T47D (cell line): ENCODE results near the gene SMIM34.
"Not testable (repeated sequence)": the region's sequence is repeated elsewhere in the genome, so short reads cannot be mapped to it uniquely, and the experiment has no call there.

Experiments used
- DNase-seq, 2 experiments: peaks; one replicate each; pipeline versions ENCODE4 v3.0.0 to v3.0.0-alpha.2; 2011 to 2012; ENCODE audit warnings: low read depth in 1 of 2, low spot score in 1 of 2
- in situ Hi-C: cut with HindIII; loops from 2 replicates; pipeline ENCODE4 v1.10.0; 2016; ENCODE audit warnings: low sequenced_read_pairs, low pct_unique_long_range_greater_than_20kb

The SMIM34 gene

DNA sequence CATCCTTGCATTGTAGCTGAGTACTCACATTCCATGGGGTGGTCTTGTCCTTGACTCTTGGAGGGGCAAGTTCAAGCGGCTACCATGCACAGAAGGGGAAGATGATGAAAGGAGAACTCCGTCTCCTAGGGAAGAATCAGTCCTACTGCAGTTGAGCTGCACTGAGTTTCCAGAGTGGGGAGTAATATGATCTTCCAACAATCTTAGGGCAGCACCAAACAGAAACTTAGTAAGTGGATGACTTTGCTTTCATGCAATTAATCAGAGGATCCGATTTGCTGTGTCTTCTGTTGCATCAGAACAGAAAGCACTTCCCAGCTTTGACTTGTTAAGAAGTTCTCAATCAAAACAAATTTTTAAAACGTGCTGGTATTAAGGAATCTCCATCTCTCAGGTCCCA, at the start of gene SMIM34:
TSS of gene SMIM34 (minus strand) at position 147 of the 400 bp plus-strand sequence. CDS start at position 35, 112 bp downstream.
- DNase-seq, in situ Hi-C loops: not testable (repeated sequence)

DNA sequence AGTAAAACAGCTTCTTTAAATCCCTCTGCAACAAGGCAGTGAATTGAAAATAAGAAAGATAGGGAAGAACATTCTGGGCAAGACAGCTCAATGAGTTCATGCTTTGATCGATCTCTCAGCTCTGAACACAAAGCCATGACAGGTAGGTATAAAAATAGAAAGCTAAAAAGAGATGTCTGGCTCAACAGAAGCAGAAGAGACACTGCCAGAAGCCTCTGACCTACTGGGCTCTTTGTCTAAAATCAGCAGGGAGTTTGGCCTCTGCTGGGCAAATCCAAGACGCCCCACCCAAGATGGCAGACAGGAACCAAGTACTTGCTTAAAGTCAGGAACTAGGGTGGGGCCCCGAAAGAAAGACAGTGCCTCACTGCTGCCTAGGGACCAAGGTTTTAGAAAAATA, 43.6 kb upstream of the SMIM34 start:
- in situ Hi-C loops, DNase-seq: not testable (repeated sequence)

- DNase-seq, in situ Hi-C loops: not testable (repeated sequence)
Observed at GRCh38 chr21:34459426-34459825, 35.7 kb upstream of the SMIM34 start.

DNA sequence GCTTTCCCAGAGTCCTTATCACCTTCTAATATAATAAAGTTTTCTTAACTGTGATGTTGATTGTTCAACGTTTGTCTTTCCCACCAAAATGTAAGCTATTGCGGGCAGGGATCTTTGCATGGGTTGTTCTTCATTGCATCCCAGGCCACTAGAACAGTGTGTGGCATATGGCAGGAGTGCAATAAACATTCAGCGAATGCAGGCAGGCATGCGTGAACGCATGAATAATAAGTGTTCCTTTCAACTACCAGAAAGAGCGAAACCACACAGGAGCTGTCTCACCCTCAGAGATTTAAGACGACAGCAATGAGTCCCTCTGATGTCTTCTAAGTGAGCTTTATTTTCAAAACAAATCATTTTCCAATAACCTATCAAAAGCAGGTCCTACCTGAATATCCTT, 34.5 kb upstream of the SMIM34 start:
- in situ Hi-C loops, DNase-seq: not testable (repeated sequence)

DNA sequence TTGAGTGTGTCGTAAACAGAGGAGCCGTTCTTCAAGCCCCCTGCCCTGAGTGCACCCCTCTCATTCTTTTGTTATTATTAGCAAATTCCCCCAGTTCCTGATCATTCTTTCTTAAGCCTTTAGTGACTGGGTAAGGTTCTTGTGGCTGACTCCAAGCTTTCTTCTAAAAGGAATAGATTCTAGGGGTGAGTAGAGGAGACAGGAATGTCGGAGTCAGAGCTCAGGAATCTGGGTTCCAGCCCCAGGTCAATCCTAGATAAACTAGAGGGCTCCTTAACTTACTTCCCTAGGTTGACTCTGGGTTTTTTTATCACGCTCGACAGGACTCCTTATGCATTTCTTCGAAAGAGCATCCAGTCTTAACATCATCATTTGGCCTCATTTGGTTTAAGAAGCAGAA, 32.4 kb upstream of the SMIM34 start:
- in situ Hi-C loops, DNase-seq: not testable (repeated sequence)

- in situ Hi-C loops, DNase-seq: not testable (repeated sequence)
Observed at GRCh38 chr21:34455628-34456027, 31.9 kb upstream of the SMIM34 start.

DNA sequence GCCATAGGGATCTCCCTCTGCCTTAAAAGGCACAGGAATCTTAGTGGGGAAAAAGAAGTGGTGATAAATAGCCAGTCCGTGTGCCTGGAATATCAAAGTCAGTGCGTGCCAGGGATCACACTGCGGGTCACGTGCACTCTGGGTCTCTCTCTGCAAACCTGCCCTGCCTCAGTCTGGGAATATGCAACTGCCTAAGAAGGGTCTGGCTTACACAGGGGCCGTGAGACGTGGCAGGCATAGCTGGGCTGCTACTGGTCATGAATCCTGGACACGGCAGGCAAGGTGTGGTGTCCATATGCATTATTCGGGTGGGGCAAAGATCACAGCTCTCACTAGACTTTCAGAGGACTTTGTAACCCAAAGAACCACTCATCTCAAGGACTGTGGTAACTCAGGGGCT, 23.3 kb upstream of the SMIM34 start:
- in situ Hi-C loops, DNase-seq: not testable (repeated sequence)

GRCh38 chr21:34443486-34443885, 19.7 kb upstream of the SMIM34 start:
- DNase-seq, in situ Hi-C loops: not testable (repeated sequence)

GRCh38 chr21:34429710-34430109, 6.0 kb upstream of the SMIM34 start:
- in situ Hi-C loops, DNase-seq: not testable (repeated sequence)

GRCh38 chr21:34428441-34428840, 4.7 kb upstream of the SMIM34 start:
- in situ Hi-C loops, DNase-seq: not testable (repeated sequence)

GRCh38 chr21:34427339-34427738, 3.6 kb upstream of the SMIM34 start:
- DNase-seq, in situ Hi-C loops: not testable (repeated sequence)

- in situ Hi-C loops, DNase-seq: not testable (repeated sequence)
Observed at GRCh38 chr21:34417448-34418077, 6.2 kb downstream of the SMIM34 start.

DNA sequence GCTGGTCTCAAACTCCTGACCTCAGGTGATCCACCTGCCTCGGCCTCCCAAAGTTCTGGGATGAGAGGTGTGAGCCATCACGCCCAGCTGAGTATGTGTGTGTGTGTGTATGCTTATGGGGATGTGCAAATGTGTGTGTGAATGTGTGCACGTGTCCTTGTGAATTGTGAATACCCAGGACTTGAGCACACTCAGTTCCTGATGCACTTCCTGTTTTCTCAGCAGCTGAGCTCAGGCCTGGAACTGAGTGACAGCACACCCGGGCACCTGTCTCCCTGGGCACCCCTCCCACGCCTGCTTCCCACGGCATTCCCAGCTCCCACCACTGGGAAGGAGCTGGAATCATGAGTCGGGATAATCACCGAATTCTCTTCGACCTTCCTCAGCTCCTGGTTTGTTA, 16.5 kb downstream of the SMIM34 start:
- DNase-seq, in situ Hi-C loops: not testable (repeated sequence)

DNA sequence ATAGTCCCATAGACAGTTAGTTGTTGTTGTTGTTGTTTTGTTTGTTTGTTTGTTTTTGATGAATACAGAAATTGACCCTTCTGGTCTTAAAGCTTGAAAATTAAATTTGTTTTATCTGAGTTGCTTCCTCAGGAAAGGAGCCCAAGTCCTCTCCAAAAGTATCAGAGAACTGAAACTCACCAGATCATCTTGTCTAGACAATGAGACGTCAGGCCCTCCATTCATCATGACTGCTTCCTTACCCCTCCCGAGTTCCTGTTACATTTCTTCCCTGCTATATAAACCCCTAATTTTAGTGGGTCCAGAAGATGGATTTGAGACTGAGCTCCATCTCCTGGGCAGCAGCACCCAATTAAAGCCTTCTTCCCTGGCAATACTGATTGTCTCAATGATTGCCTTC, 17.1 kb downstream of the SMIM34 start:
- in situ Hi-C loops, DNase-seq: not testable (repeated sequence)

DNA sequence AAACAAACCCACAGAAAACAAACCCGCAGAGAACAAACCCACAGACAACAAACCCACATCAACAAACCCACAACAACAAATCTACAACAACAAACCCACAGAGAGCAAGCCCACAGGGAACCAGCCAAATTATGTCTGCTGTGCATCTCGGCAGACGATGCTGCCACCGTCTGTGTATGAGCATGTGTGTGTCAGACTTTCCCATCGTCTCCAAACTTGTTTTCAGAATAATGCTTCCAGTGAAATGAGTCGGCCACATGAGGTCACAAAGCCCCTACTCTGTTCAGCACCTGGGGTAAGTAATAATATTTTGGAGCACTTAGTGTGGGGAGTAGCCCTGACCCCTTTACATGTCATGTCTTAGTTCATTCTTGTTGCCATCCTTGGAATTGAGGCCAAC, 17.6 kb downstream of the SMIM34 start:
- in situ Hi-C loops, DNase-seq: not testable (repeated sequence)

DNA sequence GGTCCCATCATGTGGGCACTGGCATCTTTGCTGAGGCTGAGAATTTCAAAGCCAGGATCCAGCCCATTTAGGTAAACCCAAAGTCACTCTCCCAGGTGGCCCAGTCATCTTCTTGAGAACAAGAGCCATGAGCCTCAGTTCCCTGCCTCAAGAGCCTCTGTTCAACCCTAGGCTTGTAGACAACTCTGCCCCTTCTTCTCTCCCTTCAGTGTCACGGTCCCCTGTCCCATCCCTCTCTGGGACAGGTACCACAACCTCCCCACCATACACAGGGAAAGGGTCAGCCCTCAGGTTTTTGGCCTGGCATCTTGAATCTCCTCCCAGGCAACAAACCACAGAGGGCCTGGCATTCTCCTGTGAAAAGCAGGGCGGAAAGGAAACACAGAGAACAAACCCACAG, 18.1 kb downstream of the SMIM34 start:
- in situ Hi-C loops: not testable (repeated sequence)

DNA sequence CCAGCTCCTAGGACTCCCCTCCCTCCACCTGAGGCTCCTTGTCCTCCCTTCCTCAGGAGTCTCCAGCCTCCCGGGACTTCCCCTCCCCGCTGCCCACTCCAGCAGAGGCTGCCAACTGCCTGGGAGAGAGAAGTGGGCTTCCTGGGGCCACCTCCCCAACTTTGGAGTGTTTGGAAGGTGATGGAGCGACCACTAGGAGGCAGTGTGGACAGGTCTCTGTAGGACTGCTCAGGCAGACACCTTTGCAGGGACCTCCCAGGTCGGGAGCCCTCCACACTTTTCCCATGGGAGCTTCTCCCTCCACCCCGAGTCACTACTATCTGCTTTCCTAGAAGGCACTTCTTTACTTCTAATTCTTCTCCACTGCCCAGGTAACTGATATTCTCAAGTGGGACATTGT, 19.0 kb downstream of the SMIM34 start:
- in situ Hi-C loops, DNase-seq: not testable (repeated sequence)

More for the DNA sequence above, 18.1 kb downstream of the SMIM34 start:
- not testable (repeated sequence) for DNase-seq

DNA sequence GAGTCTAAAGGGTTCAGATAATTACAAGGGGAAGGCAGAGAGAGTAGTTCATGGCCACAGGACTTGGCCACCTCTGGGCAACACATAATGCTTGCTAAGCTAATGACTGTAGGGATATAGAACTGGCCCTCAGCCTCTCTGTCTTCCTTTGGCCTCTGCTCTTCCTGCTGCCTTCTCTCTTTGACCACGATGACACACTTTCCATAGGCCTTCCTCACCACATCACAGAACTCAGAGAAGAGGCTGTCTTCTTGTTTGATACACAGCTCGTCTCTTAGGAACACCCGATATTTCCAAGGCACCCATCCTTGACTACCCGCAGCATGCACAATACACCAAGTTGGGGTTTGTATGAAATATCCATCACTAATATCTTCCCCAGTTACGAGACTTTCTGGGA, 23.2 kb downstream of the SMIM34 start:
- DNase-seq, in situ Hi-C loops: not testable (repeated sequence)

DNA sequence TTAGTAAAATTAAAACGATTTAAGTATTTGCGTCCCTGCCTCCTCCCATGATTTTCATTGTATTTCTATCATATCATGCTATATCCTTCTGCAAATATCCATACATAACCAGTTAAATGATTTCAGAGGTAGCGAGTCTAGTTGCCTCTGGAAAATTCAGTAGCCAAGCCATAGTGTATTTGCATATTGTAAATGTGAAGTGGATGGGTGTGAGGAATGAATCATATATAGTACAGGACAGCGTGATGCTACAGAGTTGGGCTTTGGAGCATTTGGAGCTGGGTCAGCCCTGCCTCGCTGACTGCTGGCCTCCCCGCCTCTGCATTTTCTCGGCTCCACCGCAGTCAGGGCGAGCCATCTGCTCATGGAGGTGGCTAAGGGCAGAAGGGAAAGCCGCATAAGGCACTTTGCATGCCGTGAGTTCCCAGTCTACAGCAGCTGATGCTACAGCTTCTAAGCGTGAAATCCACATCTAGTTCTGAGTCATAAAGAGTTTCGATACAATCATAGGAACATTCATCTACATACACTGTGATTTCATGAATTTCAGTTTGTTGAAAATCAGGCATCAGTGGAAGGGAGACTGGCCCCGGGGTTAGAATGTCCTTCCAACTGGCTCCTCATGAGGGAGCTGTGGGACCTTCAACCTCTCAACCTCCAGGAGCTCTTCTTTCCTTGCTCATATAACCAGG, 39.9 kb downstream of the SMIM34 start:
- DNase-seq, in situ Hi-C loops: not testable (repeated sequence)
